NCI-H2196 treated with DMSO at 0.1 percent for 48 hours (cell line): ENCODE data around the gene MFSD6.

ENCODE experiments used
- DNase-seq: peaks from one replicate; lab custom pipeline; 2025; ENCODE audit not compliant: unreplicated experiment; lab: John Stamatoyannopoulos, UW

Gene MFSD6

DNA sequence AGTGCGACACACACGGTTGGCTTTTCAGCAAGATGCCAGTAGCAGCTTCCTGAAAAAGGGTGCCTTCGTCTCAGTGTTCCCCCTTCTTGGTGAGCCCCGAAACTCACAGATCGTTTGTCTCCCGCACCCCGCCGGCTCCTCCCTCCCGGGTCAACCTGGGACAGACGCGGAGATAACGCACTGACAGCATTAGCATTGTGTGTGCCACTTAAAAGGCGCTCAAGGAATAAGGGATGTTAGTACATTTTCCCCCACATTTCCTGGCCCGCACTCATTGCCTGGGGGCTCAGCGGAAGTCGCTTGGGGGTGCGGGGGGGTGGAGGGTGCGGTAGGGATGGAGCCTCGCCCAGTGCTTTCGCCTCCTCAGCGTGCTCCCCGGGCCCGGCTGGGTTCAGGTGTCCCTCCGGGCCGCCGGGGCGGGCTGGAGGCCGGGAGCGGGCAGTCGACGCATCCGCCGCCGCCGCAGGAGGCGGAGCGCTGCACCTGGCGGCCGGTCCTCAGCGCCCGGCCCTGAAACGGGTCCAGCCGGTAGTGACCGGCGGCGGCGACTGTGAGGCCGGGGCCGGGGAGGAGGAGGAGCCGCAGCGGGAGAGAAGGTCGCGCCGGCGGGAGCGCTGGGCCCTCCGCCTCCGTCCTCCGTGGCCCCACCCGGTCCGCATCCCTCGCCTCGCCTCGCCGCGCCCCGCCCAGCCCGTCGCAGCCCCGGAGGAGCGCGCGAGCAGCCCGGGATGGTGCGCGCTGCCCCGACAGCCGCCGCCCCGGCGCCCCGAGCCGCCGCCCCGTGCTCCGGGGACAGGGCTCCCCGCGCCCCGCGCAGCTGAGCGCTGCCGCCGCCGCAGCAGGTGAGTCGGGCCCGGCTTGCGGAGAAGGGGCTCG, at the start of gene MFSD6:
MFSD6 (plus strand) TSS at position 694 of the 876 bp plus-strand sequence. CDS start 27,675 bp downstream, outside the sequence.
- no peak for DNase-seq

DNA sequence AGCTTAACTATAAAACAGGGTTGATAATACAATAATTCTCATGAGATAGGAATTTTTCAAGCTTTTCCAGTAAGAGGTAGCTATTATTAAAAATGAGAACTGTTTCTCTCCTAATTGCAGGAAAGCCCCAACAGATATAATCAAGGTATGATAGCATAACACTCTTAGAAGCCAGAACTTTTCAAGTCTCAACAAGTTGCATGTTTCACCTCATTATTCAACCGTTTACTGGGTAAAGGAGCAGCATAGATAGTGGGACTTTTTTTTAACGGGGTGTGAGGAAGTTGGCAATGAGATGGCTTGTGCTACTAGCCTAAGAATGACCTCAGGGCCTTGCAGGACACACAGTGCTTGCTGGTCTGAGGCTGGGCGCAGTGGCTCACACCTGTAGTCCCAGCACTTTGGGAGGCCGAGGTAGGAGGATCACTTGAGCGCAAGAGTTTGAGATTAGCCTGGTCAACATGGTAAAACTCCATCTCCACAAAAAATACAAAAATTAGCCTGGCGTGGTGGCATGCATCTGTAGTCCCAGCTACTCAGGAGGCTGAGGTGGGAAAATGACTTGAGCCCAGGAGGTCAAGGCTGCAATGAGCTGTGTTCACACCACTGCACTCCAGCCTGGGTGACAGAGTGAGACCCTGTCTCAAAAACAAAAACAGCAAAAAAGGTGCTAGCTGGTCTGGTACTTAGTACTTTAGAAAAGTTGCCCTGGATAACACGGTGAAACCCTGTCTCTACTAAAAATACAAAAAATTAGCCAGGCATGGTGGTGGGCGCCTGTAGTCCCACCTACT, 49.3 kb upstream of the MFSD6 start:
- peak; percentile 33 for DNase-seq

DNA sequence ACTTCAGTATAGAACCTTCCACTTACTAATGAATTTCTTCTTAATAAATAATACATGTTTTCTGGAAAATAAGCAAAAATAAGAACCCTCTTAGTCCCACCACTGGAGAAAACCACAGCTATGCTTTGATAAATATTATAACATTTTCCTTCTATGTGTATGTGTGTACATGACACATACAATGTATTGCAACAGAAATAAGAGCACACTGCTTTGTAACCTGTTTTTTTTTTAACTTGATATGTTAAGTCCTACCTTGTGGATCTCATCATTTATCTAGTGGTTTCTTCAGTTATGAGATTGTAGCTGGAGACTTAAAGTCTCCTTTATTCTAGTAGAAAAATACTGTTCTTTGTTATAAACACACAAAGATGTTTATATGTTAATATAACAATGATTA, 47.6 kb upstream of the MFSD6 start:
- DNase-seq = no peak

DNA sequence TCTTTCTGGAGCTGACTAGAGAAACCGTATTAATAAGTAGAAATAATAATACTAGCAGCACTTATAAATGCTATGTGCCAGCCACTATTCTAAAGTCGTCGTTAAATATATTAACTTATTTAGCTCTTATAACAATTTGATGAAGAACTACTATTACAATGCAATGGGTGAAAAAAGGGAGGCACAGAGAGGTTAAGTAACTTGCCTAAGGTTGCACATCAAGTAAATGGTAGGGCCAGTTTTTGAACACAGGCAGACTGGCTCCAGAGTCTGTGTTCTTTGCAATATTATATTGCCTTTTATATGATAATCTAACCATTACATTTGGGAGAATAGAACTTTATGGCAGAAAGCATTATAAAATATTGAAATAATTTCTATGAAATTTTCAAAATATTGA, 47.2 kb upstream of the MFSD6 start:
- no peak for DNase-seq

DNA sequence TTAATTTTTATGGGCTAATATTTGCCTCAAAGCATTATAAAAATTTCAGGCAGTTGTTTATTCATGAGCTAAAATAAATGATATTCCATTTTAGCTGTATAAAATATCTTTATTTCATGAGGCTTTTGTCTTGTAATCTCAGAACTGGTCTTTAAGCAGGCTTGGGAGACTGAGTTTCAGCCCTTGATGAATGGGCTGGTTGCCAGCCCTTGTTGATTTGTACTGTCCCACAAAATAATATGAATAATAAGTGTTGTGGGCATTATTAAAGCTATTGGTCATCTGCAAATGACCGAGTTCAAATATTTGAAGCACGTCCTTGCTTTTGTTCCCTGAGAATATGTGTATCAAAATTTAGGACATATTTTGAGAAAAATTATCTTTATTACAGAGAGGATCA, 46.6 kb upstream of the MFSD6 start:
- no peak for DNase-seq

DNA sequence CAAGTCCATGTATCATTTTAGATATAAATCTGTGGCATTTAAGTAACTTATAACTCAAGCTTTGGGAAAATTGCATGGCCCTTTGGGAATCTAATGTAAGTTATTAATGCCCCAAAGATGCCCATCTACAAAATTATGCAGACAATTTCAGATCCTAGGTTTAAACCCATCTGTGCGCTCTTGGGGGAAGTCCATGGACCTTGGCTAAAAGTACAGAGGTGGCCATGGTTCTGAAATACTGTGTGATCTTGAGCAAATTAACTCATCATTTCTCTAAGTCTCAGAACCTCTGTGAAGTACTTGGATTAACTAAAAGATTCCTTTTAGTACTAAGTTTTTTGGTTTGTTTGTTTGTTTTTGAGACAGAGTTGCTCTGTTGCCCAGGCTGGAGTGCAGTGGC, 45.3 kb upstream of the MFSD6 start:
- DNase-seq = no peak

DNA sequence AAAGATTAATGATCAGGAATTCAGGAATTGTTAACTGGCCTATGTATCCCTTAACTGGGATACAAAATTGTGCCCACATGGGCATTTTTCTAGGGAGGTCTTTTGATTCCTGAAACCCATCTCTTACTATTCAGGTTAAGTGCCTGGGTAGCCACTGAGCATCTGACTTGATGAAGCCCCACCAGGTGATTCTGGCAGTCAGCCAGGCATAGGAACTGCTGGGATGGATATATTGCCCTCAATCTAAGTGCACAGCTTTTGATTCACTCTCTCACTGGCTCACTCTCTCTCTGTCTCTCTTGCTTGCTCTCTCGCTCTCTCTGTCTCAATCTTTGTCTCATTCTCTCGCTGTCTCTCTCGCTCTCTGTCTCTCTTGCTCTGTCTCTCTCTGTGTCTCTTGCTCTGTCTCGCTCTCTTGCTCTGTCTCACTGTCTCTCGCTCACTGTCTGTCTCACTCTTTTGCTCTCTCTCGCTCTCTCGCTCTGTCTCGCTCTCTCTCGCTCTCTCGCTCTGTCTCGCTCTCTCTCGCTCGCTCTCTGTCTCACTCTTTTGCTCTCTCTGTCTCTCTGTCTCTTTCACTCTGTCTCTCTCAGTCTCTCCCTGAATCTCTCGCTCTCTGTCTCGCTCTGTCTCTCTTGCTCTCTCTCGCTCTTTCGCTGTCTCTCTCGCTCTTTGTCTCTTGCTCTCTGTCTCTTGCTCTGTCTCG, 42.5 kb upstream of the MFSD6 start:
- no peak for DNase-seq

DNA sequence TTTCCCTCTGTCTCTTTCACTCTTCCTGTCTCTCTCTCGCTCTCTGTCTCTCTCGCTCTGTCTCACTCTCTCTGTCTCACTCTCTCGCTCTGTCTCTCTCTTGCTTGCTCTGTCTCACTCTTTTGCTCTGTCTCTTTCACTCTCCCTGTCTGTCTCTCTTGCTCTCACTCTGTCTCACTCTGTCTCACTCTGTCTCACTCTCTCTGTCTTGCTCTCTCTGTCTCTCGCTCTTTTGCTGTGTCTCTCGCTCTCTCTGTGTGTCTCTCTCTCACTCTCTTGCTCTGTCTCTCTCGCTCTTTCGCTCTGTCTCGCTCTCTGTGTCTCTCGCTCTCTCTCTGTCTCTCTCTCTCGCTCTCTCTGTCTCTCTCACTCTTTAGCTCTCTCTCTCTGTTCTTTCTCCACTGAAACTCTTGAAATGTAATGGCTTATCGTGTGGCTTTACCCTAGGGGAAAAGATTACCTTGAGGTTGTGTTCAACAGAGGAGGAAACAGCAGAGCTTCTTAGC, 41.9 kb upstream of the MFSD6 start:
- DNase-seq = no peak

DNA sequence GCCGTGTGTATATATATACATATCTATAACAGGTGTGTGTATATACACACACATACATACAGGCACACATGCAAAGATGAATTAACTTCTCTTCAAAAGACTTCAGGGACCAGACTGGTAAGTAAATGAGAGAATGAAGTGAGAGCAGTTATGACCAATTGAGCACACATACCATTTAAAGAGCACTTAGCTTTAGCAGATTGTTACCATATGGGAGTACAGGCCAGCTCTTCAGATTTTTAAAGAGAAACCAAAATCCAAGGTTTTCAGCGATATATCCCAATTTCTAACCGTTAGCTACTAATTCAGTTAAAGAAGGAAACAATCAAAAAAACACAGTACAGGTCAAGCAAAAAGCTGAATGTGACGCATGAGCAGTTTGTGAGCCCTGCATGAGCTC, 41.1 kb upstream of the MFSD6 start:
- no peak for DNase-seq

DNA sequence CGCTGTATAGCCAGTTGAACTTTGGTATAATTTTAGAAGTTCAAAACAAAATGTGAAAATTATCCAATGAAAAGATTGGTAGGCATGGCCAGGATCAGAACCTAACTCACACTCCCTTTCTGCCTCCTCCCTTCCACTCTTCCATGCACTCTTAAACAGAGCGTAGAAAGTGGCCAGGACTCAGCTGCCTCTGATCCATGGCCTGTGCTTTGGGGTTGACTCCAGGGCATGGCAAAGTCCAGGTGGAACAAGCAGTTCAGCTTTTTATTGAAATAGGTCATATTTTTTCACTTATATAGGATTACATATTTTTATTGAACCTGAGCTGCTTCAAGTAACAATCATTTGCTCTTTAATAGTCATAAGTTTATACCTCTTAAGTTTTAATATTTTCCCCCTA, 38.5 kb upstream of the MFSD6 start:
- no peak for DNase-seq

DNA sequence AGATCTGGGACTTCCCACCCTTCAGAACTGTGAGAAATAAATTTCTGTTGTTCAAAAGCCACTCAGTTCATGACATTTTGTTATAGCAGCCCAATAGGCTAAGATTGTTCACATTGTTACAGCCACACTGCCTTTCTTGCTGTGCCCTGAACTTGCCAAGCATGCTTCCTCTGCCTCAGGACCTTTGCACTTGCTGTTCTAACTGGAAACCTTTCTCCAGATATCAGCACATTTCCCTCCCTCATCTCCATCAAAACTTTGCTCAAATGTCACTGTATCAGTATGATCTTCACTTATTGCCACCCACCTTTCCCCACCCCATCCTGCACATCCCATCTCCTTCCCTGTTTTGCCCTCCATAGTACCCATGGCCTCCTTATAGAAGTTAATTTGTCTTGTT, 32.1 kb upstream of the MFSD6 start:
- DNase-seq = no peak

DNA sequence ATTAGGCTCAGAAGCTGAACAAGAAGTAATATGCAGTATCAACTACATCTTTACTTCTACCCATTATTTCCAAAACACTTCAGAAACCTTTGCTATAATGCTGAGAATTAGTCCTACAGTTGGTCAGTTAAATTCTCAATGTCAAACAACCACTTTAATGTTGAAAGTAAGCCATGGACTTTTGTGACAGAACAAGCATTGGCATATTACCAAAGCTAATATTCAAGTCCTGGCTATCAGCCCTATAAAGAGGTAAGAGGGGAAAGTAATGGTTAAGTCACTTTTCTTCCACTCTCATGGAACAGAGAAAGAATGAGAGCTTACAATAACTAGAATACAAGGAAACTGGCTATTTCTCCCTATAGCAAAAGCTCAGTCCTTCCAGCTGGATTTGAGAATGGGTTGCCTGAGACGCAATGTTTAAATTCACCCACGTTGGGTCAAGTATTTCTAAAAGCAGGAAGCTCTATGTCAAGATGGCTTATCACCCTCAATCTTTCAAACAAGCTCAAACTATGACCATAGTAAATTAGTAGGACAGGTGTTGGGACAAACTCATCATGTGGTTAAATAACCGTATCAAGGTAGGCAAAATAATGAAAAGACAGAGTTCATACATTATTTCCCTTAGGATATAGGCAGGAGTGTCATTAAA, 31.4 kb upstream of the MFSD6 start:
- DNase-seq = peak; percentile 24

DNA sequence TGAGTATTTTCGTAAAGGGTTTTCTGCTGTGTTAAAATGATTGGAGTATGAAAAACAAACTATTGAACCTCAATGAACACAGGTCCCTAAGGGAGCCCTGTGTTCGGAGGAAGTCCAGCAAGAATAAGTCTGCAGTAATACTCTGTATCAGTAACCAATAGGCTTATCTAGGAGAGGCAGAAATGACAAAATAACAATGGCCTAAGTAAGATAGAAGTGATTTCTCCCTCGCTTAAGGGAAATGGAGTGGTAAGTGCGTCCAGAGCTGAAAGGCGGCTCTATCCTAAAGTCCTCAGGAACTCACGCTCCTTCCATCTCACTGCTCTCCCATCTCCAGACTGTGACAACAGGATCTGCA, 29.3 kb upstream of the MFSD6 start:
- no peak for DNase-seq

DNA sequence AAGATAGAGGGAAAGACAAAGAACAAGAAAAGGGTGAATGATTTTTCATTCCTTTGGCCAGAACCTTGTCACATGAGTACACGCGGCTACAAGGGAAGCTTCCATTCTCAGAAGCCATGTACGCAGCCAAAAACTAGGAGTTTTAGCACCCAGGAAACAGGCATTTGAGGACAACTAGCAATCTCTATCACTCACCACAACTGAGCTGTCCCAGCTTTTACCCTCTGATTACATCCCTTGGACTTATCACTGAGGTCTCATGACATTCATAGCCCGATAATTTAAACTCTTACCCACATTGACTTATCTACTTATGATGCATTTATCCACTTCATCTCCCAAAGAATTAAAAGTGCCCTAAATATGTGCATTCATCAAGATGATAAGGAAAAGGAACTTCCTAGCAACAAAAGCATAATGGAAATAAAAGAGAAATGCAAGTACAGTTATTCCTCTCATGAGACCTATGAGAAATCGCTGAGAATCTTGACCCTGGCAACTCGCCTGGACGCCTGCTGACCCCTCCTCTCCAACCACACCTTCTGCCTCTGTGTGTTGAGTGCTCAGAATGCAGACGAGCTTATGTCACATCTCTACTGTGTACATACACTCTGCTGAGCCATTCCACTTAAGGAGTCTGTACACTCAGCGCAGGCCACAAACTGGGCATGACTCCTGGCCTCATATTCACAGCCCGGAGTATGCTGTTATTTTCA, 28.7 kb upstream of the MFSD6 start:
- DNase-seq = peak; percentile 22

DNA sequence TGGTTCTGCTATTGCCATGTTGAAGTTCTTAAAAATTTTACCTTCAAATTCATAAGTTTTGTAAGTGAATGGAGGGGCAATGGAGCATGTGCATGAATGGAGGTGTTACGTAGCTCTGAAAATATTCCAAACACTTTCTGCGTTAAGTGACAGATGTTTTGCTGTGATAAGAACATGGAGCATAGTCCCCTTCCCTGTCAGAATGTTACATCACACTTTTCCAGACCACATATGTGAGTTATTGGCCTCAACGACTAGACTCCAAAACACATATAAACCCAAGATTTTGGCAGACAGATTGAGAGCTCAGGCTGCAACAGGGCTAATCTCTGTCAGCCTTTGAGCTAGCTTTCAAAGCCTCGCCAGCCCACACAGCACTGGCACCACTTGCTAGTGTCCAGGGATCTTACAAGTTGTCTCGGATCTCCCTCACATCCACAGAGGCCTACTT, 27.2 kb upstream of the MFSD6 start:
- DNase-seq = no peak

DNA sequence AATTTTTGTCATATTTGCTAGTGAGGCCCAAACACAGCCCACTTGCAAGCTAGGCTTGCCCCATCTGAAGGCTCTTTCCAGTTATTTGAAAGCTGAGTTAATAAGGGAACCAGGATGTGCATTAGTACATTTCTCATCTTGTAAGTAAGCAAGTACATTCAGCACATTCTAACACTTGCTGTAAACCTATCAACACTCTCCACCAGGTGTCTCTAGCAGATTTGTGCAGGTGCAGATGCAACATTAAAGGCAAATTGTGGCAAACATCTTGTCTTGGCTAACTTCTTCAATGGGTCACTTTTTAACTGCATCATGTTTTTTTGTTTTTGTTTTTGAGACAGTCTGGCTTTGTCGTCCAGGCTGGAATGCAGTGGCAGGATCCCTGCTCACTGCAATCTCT, 25.3 kb upstream of the MFSD6 start:
- peak; percentile 43 for DNase-seq

DNA sequence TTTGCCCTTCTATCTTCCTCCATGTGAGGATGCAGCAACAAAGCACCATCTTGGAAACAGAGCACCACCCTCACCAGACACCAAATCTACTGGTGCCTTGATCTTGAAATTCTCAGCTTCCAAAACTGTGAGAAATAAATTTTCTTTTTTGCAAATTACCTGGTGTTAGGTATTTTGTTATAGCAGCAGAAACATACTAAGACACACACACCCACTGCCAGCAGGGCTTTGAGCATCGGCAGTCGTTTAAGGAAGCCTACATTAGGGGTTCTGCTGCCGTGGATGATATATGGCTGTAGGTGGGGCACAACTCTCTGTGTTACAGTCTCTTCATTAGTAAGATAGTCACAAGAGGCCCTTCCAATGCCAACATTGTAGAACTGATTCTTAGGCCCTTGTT, 20.7 kb upstream of the MFSD6 start:
- DNase-seq = no peak

DNA sequence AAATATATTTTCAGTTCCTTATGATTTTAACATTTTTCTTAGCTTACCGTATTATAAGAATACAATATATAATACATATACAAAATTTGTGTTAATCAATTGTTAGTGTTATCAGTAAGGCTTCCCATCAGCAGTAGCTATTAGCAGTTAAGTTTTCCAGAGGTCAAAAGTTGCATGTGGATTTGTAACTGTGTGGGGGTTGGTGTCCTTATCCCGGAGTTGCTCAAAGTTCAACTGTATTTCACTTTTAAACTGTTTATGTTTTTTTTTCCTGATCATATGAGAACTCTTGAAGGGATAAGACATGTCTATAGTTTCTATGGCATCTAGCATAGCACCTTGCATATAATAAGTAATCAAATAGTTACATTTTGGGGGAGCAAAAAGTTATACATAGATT, 11.9 kb upstream of the MFSD6 start:
- no peak for DNase-seq

DNA sequence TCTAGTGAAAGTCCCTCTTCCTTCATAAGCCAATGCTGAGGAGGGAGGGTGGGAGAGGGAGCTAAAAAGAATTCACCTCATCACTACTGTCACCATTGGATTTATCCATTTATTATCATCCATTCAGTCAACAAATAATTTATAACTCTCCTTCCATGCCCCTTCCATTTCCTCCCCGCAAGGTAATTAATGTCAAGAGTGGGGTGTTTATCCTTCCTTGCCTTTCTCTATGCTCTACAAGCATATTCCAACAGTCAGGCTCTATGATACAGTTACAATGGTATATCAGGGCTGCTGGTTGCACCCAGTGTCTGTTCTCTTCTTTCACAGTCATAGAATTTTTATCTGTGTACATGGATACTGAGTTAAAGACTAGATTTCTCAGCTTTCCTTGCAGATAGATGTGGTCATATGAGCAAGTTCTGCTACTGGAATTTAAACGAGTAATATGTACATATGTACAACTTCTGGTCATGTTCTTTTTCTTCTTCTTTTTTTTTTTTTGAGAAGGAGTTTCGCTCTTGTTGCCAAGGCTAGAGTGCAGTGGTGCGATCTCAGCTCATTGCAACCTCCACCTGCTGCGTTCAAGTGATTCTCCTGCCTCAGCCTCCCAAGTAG, 5.1 kb upstream of the MFSD6 start:
- no peak for DNase-seq

DNA sequence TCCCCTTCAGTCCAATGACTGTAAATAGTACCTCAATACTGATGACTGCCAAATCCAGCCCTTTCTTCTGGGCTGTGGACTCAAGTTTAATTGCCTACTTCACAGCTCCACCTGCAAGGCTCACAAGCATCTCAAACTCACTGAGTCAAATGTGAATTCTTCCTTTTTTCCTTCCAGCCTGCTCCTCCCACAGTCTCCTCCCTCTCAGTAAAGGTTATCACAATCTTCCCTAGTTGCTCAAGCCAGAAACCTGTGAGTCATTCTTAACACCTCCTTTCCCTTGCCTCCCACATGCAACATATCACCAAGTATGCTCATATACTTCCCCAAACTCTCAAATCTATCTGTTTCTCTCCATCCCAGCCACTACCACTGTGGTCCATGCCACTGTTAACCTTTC, 3.7 kb upstream of the MFSD6 start:
- DNase-seq = peak; percentile 29
